ENCODE results near the gene RUNX2. TPM values are rescaled to one million over a fixed set of nuclear protein-coding genes. Genes with fewer than 3 reads are reported as not detected.

RUNX2 gene
- total RNA-seq, 1 donor from 2014 or later, result 0.09 TPM

GRCh38 chr6:45684476-45684875, 356.3 kb downstream of the RUNX2 start:
- Histone ChIP-seq H3K4me2 (no peak overlapping the region), H3K36me3 (no peaks in the 10 kb centered on the region), H3K9ac (no peak overlapping the region), H2AFZ (replicated peaks) (no peak overlapping the region), H3K4me1 (no peaks in the 10 kb centered on the region), H3K27me3 (no peaks in the 10 kb centered on the region), H3F3A (ENCODE audit: low read depth) (no peaks in the 10 kb centered on the region), H3K4me3 (no peak overlapping the region), H3K9me3 (ENCODE audit: low read depth) (no peaks in the 10 kb centered on the region), H4K20me1 (ENCODE audit: low read depth) (no peaks in the 10 kb centered on the region), H3K27ac (no peak overlapping the region), H3K79me2 (ENCODE audit: low read depth) (no peaks in the 10 kb centered on the region)
- H3K36me3 Mint-ChIP-seq, result no peaks in the 10 kb centered on the region
- DNase-seq (ENCODE audit: low spot score), result no peak
- TF ChIP-seq EZH2phosphoT487 (IDR thresholded peaks at IDR 0.05), result no peak
- no peak for TF ChIP-seq EZH2 (IDR thresholded peaks at IDR 0.05)
- no peak for TF ChIP-seq CTCF (IDR thresholded peaks at IDR 0.05)
- H3K27me3 Mint-ChIP-seq (ENCODE audit: insufficient read depth, low read depth), result peaks cover 8% of the 10 kb centered on the region
- H3K4me3 Mint-ChIP-seq, result no peak overlapping the region
- peaks cover 10% of the 10 kb centered on the region for H3K9me3 Mint-ChIP-seq
- no peaks in the 10 kb centered on the region for H3K4me1 Mint-ChIP-seq
- H3K27ac Mint-ChIP-seq, result no peak overlapping the region

GRCh38 chr6:45685076-45685475, 356.9 kb downstream of the RUNX2 start:
- TF ChIP-seq EZH2 (IDR thresholded peaks at IDR 0.05) (no peak), CTCF (IDR thresholded peaks at IDR 0.05) (no peak), EZH2phosphoT487 (IDR thresholded peaks at IDR 0.05) (no peak)
- Mint-ChIP-seq H3K27me3 (ENCODE audit: insufficient read depth, low read depth) (peaks cover 8% of the 10 kb centered on the region), H3K9me3 (peaks cover 6% of the 10 kb centered on the region), H3K27ac (no peak overlapping the region), H3K4me1 (no peaks in the 10 kb centered on the region), H3K4me3 (no peak overlapping the region), H3K36me3 (no peaks in the 10 kb centered on the region)
- no peak for DNase-seq (ENCODE audit: low spot score)
- Histone ChIP-seq H4K20me1 (ENCODE audit: low read depth) (no peaks in the 10 kb centered on the region), H3K4me2 (no peak overlapping the region), H3K27ac (no peak overlapping the region), H3K9me3 (ENCODE audit: low read depth) (no peaks in the 10 kb centered on the region), H3K4me1 (no peaks in the 10 kb centered on the region), H2AFZ (replicated peaks) (no peak overlapping the region), H3K36me3 (no peaks in the 10 kb centered on the region), H3F3A (ENCODE audit: low read depth) (no peaks in the 10 kb centered on the region), H3K9ac (no peak overlapping the region), H3K27me3 (no peaks in the 10 kb centered on the region), H3K4me3 (no peak overlapping the region), H3K79me2 (ENCODE audit: low read depth) (no peaks in the 10 kb centered on the region)

- no peaks in the 10 kb centered on the region for H3K4me1 Mint-ChIP-seq
- no peak overlapping the region for H3K4me2 ChIP-seq
- H3K4me1 ChIP-seq, result no peaks in the 10 kb centered on the region
- no peak overlapping the region for H3K9ac ChIP-seq
- DNase-seq (ENCODE audit: low spot score), result no peak
- no peaks in the 10 kb centered on the region for H3K79me2 ChIP-seq (ENCODE audit: low read depth)
- no peak overlapping the region for H3K27ac Mint-ChIP-seq
- no peaks in the 10 kb centered on the region for H3K27me3 ChIP-seq
- H3K9me3 Mint-ChIP-seq, result peaks cover 2% of the 10 kb centered on the region
- no peak overlapping the region for H3K27ac ChIP-seq
- no peak overlapping the region for H2AFZ ChIP-seq (replicated peaks)
- no peak overlapping the region for H3K4me3 Mint-ChIP-seq
- no peaks in the 10 kb centered on the region for H3K36me3 Mint-ChIP-seq
- TF ChIP-seq EZH2phosphoT487 (IDR thresholded peaks at IDR 0.05), result no peak
- H3K4me3 ChIP-seq, result no peak overlapping the region
- H3F3A ChIP-seq (ENCODE audit: low read depth), result no peaks in the 10 kb centered on the region
- H3K9me3 ChIP-seq (ENCODE audit: low read depth), result no peaks in the 10 kb centered on the region
- peaks cover 8% of the 10 kb centered on the region for H3K27me3 Mint-ChIP-seq (ENCODE audit: insufficient read depth, low read depth)
- no peaks in the 10 kb centered on the region for H4K20me1 ChIP-seq (ENCODE audit: low read depth)
- no peaks in the 10 kb centered on the region for H3K36me3 ChIP-seq
Observed at GRCh38 chr6:45686841-45687569, 358.9 kb downstream of the RUNX2 start.

- no peak overlapping the region for H3K4me3 Mint-ChIP-seq
- Histone ChIP-seq H3K27me3 (no peaks in the 10 kb centered on the region), H3F3A (ENCODE audit: low read depth) (no peaks in the 10 kb centered on the region), H3K79me2 (ENCODE audit: low read depth) (no peaks in the 10 kb centered on the region), H3K4me3 (no peak overlapping the region), H3K9me3 (ENCODE audit: low read depth) (no peaks in the 10 kb centered on the region), H3K9ac (no peak overlapping the region), H4K20me1 (ENCODE audit: low read depth) (no peaks in the 10 kb centered on the region), H3K4me1 (no peaks in the 10 kb centered on the region), H2AFZ (replicated peaks) (no peak overlapping the region), H3K36me3 (no peaks in the 10 kb centered on the region), H3K4me2 (no peak overlapping the region), H3K27ac (no peak overlapping the region)
- DNase-seq (ENCODE audit: low spot score), result no peak
- no peaks in the 10 kb centered on the region for H3K4me1 Mint-ChIP-seq
- peaks cover 5% of the 10 kb centered on the region for H3K27me3 Mint-ChIP-seq (ENCODE audit: insufficient read depth, low read depth)
- H3K27ac Mint-ChIP-seq, result no peak overlapping the region
- H3K9me3 Mint-ChIP-seq, result peaks cover 3% of the 10 kb centered on the region
- no peaks in the 10 kb centered on the region for H3K36me3 Mint-ChIP-seq
- TF ChIP-seq EZH2 (IDR thresholded peaks at IDR 0.05) (no peak), CTCF (IDR thresholded peaks at IDR 0.05) (no peak), EZH2phosphoT487 (IDR thresholded peaks at IDR 0.05) (no peak)
Observed at GRCh38 chr6:45687570-45687969, 359.4 kb downstream of the RUNX2 start.
